HCT116 (cell line): ENCODE data around the gene TYW1.

Experiments used
- ZFX ChIP-seq: fragments of 450-650 bp; IDR thresholded peaks from 2 replicates; pipeline ENCODE4 v1.6.1; 2017
- TF ChIP-seq, protein P1 (sequence below), 3 experiments: fragments of 200-600 bp in 1 of 3; sonication (generic) in 1 of 3; IDR thresholded peaks in 2 of 3; conservative IDR thresholded peaks in 1 of 3; 2 replicates each; pipeline ENCODE4 v1.5.1; 2012 to 2017; ENCODE audit warnings: low read depth in 2 of 3, low read length in 2 of 3, antibody characterized with exemption in 1 of 3, borderline replicate concordance in 1 of 3, control low read depth in 1 of 3, mild to moderate bottlenecking in 1 of 3, mixed read lengths in 1 of 3, mixed run types in 1 of 3, moderate library complexity in 1 of 3; ENCODE audit not compliant: insufficient read depth in 1 of 3

GRCh38 chr7:66960192-66960591 lies 36.4 kb upstream of the TYW1 start:
- TF ChIP-seq ZFX = no peak
- TF ChIP-seq, protein P1, sequence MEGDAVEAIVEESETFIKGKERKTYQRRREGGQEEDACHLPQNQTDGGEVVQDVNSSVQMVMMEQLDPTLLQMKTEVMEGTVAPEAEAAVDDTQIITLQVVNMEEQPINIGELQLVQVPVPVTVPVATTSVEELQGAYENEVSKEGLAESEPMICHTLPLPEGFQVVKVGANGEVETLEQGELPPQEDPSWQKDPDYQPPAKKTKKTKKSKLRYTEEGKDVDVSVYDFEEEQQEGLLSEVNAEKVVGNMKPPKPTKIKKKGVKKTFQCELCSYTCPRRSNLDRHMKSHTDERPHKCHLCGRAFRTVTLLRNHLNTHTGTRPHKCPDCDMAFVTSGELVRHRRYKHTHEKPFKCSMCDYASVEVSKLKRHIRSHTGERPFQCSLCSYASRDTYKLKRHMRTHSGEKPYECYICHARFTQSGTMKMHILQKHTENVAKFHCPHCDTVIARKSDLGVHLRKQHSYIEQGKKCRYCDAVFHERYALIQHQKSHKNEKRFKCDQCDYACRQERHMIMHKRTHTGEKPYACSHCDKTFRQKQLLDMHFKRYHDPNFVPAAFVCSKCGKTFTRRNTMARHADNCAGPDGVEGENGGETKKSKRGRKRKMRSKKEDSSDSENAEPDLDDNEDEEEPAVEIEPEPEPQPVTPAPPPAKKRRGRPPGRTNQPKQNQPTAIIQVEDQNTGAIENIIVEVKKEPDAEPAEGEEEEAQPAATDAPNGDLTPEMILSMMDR (IDR thresholded peaks at IDR 0.05 in 2 of 3, conservative IDR thresholded peaks at IDR 0.05 in 1 of 3; ENCODE audit: borderline replicate concordance in 1 of 3, insufficient read depth in 1 of 3, low read depth in 2 of 3, low read length in 2 of 3) = no peak
